ENCODE results near the gene RBKS. TPM values are rescaled to one million over a fixed set of nuclear protein-coding genes. Genes with fewer than 3 reads are reported as not detected.

The RBKS gene
- total and polyA plus RNA-seq, 2 donors (not counting 1 experiment from before 2014, with no cell fraction given), result 1.3 to 2.6 TPM

DNA sequence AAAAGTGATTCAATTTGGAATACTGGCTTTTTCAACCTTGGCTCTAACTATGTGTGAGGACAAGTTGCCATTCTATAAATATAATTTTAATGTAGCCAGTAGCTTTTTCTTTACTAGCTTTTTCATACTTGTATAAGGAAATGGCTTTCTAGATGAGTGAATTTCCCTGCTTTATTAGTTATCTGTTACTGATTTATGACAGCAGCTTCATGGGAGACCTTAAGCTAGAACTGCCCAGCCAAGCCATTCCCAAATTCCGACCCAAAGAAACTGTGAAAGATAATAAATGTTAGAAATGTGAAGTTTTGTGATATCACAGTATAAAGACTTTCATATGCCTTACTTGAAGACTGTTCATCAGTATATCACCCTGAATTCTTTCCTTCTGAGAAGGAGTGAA is 32.7 kb upstream of the RBKS start:
- H3K27me3 ChIP-seq (ENCODE audit: control insufficient read depth, insufficient read depth, low read length), result no peaks in the 10 kb centered on the region
- H4K20me1 ChIP-seq (ENCODE audit: control insufficient read depth, extremely low read depth, insufficient read depth, low read length), result no peaks in the 10 kb centered on the region
- H3K9ac ChIP-seq (ENCODE audit: insufficient read depth, low read length), result no peak overlapping the region
- no peaks in the 10 kb centered on the region for H3K4me1 ChIP-seq (ENCODE audit: control insufficient read depth, extremely low read depth, insufficient read depth, low read length)
- TF ChIP-seq EZH2 (IDR thresholded peaks at IDR 0.05; ENCODE audit: low read length, missing control alignments) (no peak), CTCF (conservative IDR thresholded peaks at IDR 0.05 in 1 of 2, IDR thresholded peaks at IDR 0.05 in 1 of 2; ENCODE audit: low read depth in 1 of 2, low read length in 2 of 2) (no peak)
- no peaks in the 10 kb centered on the region for H3K79me2 ChIP-seq (ENCODE audit: control insufficient read depth, insufficient read depth, low read length)
- no peak for DNase-seq (ENCODE audit: low read depth in 2 of 2)
- H3K36me3 ChIP-seq (ENCODE audit: control insufficient read depth, insufficient read depth, low read length), result no peaks in the 10 kb centered on the region
- H2AFZ ChIP-seq (ENCODE audit: low read length), result no peak overlapping the region
- no peak overlapping the region for H3K4me2 ChIP-seq (ENCODE audit: extremely low read depth, insufficient read depth, low read length)
- no peaks in the 10 kb centered on the region for H3K9me3 ChIP-seq (ENCODE audit: control insufficient read depth, insufficient read depth, low read depth, low read length)
- H3K4me3 ChIP-seq (replicated peaks in 1 of 4; ENCODE audit: control extremely low read depth in 1 of 4, insufficient read depth in 1 of 4, low read depth in 3 of 4, low read length in 4 of 4), result no peak overlapping the region
- no peak overlapping the region for H3K27ac ChIP-seq (ENCODE audit: insufficient read depth, low read length)

DNA sequence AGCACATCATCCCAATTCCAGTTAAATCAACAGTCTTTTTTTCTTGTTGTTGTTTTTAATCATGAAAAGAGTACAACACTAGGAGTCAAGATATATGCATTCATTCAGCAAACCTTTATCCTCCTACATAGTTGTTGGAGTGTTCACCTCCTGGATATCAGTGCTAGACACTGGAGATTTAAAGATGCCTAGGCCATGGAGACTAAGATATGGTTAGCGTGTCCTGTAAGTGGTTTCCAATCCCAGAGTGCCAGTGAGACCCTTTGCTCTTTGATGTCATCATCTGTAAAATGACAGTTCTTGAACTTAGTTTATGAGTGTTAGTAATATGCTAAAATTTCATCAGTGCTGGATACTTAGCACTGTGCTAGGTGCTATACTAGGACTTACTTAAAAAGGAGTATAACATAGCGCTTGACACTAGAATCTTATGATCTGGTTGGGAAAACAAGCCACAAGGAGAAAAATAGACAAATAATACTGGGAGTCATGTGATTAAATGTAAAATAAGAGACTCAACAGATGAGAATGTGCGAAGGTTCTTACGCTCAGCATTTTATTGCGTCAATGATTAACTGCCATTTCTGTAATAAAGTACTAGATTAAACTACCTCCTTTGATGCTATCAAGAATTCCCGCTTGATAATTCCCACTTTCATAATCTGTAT is 31.8 kb upstream of the RBKS start:
- Histone ChIP-seq H3K36me3 (ENCODE audit: control insufficient read depth, insufficient read depth, low read length) (no peaks in the 10 kb centered on the region), H3K9ac (ENCODE audit: insufficient read depth, low read length) (no peak overlapping the region), H3K4me2 (ENCODE audit: extremely low read depth, insufficient read depth, low read length) (no peak overlapping the region), H3K9me3 (ENCODE audit: control insufficient read depth, insufficient read depth, low read depth, low read length) (no peaks in the 10 kb centered on the region), H3K4me3 (replicated peaks in 1 of 4; ENCODE audit: control extremely low read depth in 1 of 4, insufficient read depth in 1 of 4, low read depth in 3 of 4, low read length in 4 of 4) (no peak overlapping the region), H3K79me2 (ENCODE audit: control insufficient read depth, insufficient read depth, low read length) (no peaks in the 10 kb centered on the region), H3K4me1 (ENCODE audit: control insufficient read depth, extremely low read depth, insufficient read depth, low read length) (no peaks in the 10 kb centered on the region), H3K27me3 (ENCODE audit: control insufficient read depth, insufficient read depth, low read length) (no peaks in the 10 kb centered on the region), H4K20me1 (ENCODE audit: control insufficient read depth, extremely low read depth, insufficient read depth, low read length) (no peaks in the 10 kb centered on the region), H2AFZ (ENCODE audit: low read length) (no peak overlapping the region), H3K27ac (ENCODE audit: insufficient read depth, low read length) (no peak overlapping the region)
- no peak for TF ChIP-seq EZH2 (IDR thresholded peaks at IDR 0.05; ENCODE audit: low read length, missing control alignments)
- TF ChIP-seq CTCF (conservative IDR thresholded peaks at IDR 0.05 in 1 of 2, IDR thresholded peaks at IDR 0.05 in 1 of 2; ENCODE audit: low read depth in 1 of 2, low read length in 2 of 2), result no peak
- DNase-seq (ENCODE audit: low read depth in 2 of 2), result no peak

GRCh38 chr2:27921424-27921823 is 31.2 kb upstream of the RBKS start:
- no peak for TF ChIP-seq CTCF (conservative IDR thresholded peaks at IDR 0.05 in 1 of 2, IDR thresholded peaks at IDR 0.05 in 1 of 2; ENCODE audit: low read depth in 1 of 2, low read length in 2 of 2)
- TF ChIP-seq EZH2 (IDR thresholded peaks at IDR 0.05; ENCODE audit: low read length, missing control alignments), result no peak
- no peaks in the 10 kb centered on the region for H3K4me1 ChIP-seq (ENCODE audit: control insufficient read depth, extremely low read depth, insufficient read depth, low read length)
- H3K36me3 ChIP-seq (ENCODE audit: control insufficient read depth, insufficient read depth, low read length), result no peaks in the 10 kb centered on the region
- DNase-seq (ENCODE audit: low read depth in 2 of 2), result no peak
- no peaks in the 10 kb centered on the region for H3K79me2 ChIP-seq (ENCODE audit: control insufficient read depth, insufficient read depth, low read length)
- H4K20me1 ChIP-seq (ENCODE audit: control insufficient read depth, extremely low read depth, insufficient read depth, low read length), result no peaks in the 10 kb centered on the region
- H3K9ac ChIP-seq (ENCODE audit: insufficient read depth, low read length), result no peak overlapping the region
- H3K4me3 ChIP-seq (replicated peaks in 1 of 4; ENCODE audit: control extremely low read depth in 1 of 4, insufficient read depth in 1 of 4, low read depth in 3 of 4, low read length in 4 of 4), result no peak overlapping the region
- no peak overlapping the region for H3K4me2 ChIP-seq (ENCODE audit: extremely low read depth, insufficient read depth, low read length)
- no peaks in the 10 kb centered on the region for H3K27me3 ChIP-seq (ENCODE audit: control insufficient read depth, insufficient read depth, low read length)
- H3K27ac ChIP-seq (ENCODE audit: insufficient read depth, low read length), result no peak overlapping the region
- H2AFZ ChIP-seq (ENCODE audit: low read length), result no peak overlapping the region
- no peaks in the 10 kb centered on the region for H3K9me3 ChIP-seq (ENCODE audit: control insufficient read depth, insufficient read depth, low read depth, low read length)
